SK-N-MC (cell line): ENCODE measurements around the gene FAM53B.

Experiments used
- EZH2 ChIP-seq: fragments of 200-600 bp; sonication (generic); IDR thresholded peaks from one replicate; pipeline ENCODE4 v1.6.1; 2017; ENCODE audit warnings: antibody characterized with exemption
- FOXP2 ChIP-seq: optimal IDR thresholded peaks from 2 replicates; pipeline ENCODE3; 2011; ENCODE audit warnings: mild to moderate bottlenecking, moderate library complexity; ENCODE audit not compliant: insufficient read depth; ENCODE audit errors: extremely low read length, control extremely low read depth
- POLR2AphosphoS5 ChIP-seq: IDR thresholded peaks from 2 replicates; pipeline ENCODE4 v1.6.1; 2012; ENCODE audit warnings: mild to moderate bottlenecking, low read depth, low read length, borderline replicate concordance

GRCh38 chr10:124666494-124666893 is 77.7 kb downstream of the FAM53B start:
- TF ChIP-seq POLR2AphosphoS5 (no peak), EZH2 (no peak), FOXP2 (no peak)
